GDM1 (cell line): ENCODE results near the gene OR11A1.

Source experiments
- DNase-seq: peaks from one replicate; lab custom pipeline; 2025; lab: John Stamatoyannopoulos, UW

The OR11A1 gene

GRCh38 chr6:29456971-29457370, at the start of gene OR11A1, which contains the start of gene OR2H1:
Gene OR11A1 (minus strand): TSS chr6:29457071. CDS start chr6:29427641, 29,430 bp downstream.
Gene OR2H1 (plus strand): TSS chr6:29457155. CDS start chr6:29461770, 4,615 bp downstream.
- DNase-seq, result no peak

GRCh38 chr6:29506446-29507067, 49.7 kb upstream of the OR11A1 start:
- no peak for DNase-seq

- no peak for DNase-seq
These were observed 48.9 kb upstream of the OR11A1 start for GRCh38 chr6:29505808-29506207.

- no peak for DNase-seq
These were observed 48.1 kb upstream of the OR11A1 start for GRCh38 chr6:29504961-29505360.

- DNase-seq, result no peak
These were observed 45.7 kb upstream of the OR11A1 start for GRCh38 chr6:29502597-29502996.

- no peak for DNase-seq
These were observed 45.3 kb upstream of the OR11A1 start for GRCh38 chr6:29502181-29502580.

GRCh38 chr6:29501106-29501505, 44.2 kb upstream of the OR11A1 start:
- no peak for DNase-seq

- DNase-seq, result no peak
These were observed 43.7 kb upstream of the OR11A1 start for GRCh38 chr6:29500594-29500993.

GRCh38 chr6:29499704-29500103, 42.8 kb upstream of the OR11A1 start:
- no peak for DNase-seq

GRCh38 chr6:29496961-29497360, 40.1 kb upstream of the OR11A1 start:
- no peak for DNase-seq

- no peak for DNase-seq
These were observed 38.7 kb upstream of the OR11A1 start for GRCh38 chr6:29495571-29495970.

- DNase-seq, result no peak
These were observed 37.3 kb upstream of the OR11A1 start for GRCh38 chr6:29494131-29494530.

GRCh38 chr6:29493261-29493660, 36.4 kb upstream of the OR11A1 start:
- no peak for DNase-seq

GRCh38 chr6:29491574-29491973, 34.7 kb upstream of the OR11A1 start:
- no peak for DNase-seq

GRCh38 chr6:29490552-29490951, 33.7 kb upstream of the OR11A1 start:
- peak; percentile 67 for DNase-seq

GRCh38 chr6:29490055-29490454, 33.2 kb upstream of the OR11A1 start:
- DNase-seq, result no peak

GRCh38 chr6:29489286-29489685, 32.4 kb upstream of the OR11A1 start:
- no peak for DNase-seq

GRCh38 chr6:29488874-29489273, 32.0 kb upstream of the OR11A1 start:
- no peak for DNase-seq

GRCh38 chr6:29487660-29488059, 30.8 kb upstream of the OR11A1 start, which contains the start of gene MAS1L:
Gene MAS1L (minus strand): TSS chr6:29487956. CDS start chr6:29487902, 54 bp downstream.
- no peak for DNase-seq

- no peak for DNase-seq
These were observed 30.3 kb upstream of the OR11A1 start for GRCh38 chr6:29487131-29487530.

- no peak for DNase-seq
These were observed 29.7 kb upstream of the OR11A1 start for GRCh38 chr6:29486577-29486976.

- DNase-seq, result no peak
These were observed 26.9 kb upstream of the OR11A1 start for GRCh38 chr6:29483735-29484134.

- DNase-seq, result no peak
These were observed 26.3 kb upstream of the OR11A1 start for GRCh38 chr6:29483186-29483585.

GRCh38 chr6:29479560-29479959, 22.7 kb upstream of the OR11A1 start:
- DNase-seq, result no peak
